Trophoblast cell (in vitro differentiated cells and primary cell): ENCODE results near the gene LUC7L2.

Experiments
- DNase-seq, 2 donors: peaks; one replicate each; pipeline ENCODE4 v3.0.0-alpha.2; 2016
- H2AFZ ChIP-seq: 2 replicates; pipeline ENCODE4 v1.6.1; 2013; ENCODE audit warnings: low read length, moderate library complexity, mild to moderate bottlenecking; ENCODE audit not compliant: insufficient read depth, poor library complexity
- H2AK5ac ChIP-seq: 2 replicates; pipeline ENCODE4 v1.6.1; 2013; ENCODE audit warnings: mild to moderate bottlenecking, low read length
- H2BK120ac ChIP-seq: 2 replicates; pipeline ENCODE4 v1.6.1; 2013; ENCODE audit warnings: low read length, mild to moderate bottlenecking, moderate library complexity; ENCODE audit not compliant: insufficient read depth, poor library complexity
- H2BK12ac ChIP-seq: 2 replicates; pipeline ENCODE4 v1.6.1; 2013; ENCODE audit warnings: mild to moderate bottlenecking, low read length, moderate library complexity
- H2BK5ac ChIP-seq: 2 replicates; pipeline ENCODE4 v1.6.1; 2013; ENCODE audit warnings: low read length, low read depth, moderate library complexity, mild to moderate bottlenecking; ENCODE audit not compliant: poor library complexity
- H3K14ac ChIP-seq: 2 replicates; pipeline ENCODE4 v1.6.1; 2013; ENCODE audit warnings: mild to moderate bottlenecking, low read length
- H3K18ac ChIP-seq: 2 replicates; pipeline ENCODE4 v1.6.1; 2013; ENCODE audit warnings: mild to moderate bottlenecking, low read length
- H3K23ac ChIP-seq: 2 replicates; pipeline ENCODE4 v1.6.1; 2013; ENCODE audit warnings: low read length
- H3K27ac ChIP-seq: 2 replicates; pipeline ENCODE4 v1.5.1; 2013; ENCODE audit warnings: low read depth, mild to moderate bottlenecking, inconsistent platforms, low read length, moderate library complexity
- H3K27me3 ChIP-seq: 2 replicates; pipeline ENCODE4 v1.6.1; 2013; ENCODE audit warnings: inconsistent platforms, mild to moderate bottlenecking, low read length, moderate library complexity; ENCODE audit not compliant: insufficient read depth
- H3K36me3 ChIP-seq, 2 experiments: 1 replicate in 1 of 2; 2 replicates in 1 of 2; pipeline ENCODE4 v1.6.1; 2013; ENCODE audit warnings: low read length in 2 of 2, mild to moderate bottlenecking in 2 of 2, moderate library complexity in 1 of 2; ENCODE audit not compliant: insufficient read depth in 2 of 2, control insufficient read depth in 1 of 2
- H3K4ac ChIP-seq: 2 replicates; pipeline ENCODE4 v1.6.1; 2013; ENCODE audit warnings: low read depth, mild to moderate bottlenecking, low read length, moderate library complexity
- H3K4me1 ChIP-seq, 2 experiments: 1 replicate in 1 of 2; 2 replicates in 1 of 2; pipeline ENCODE4 v1.6.1; 2013; ENCODE audit warnings: low read length in 2 of 2, mild to moderate bottlenecking in 2 of 2, moderate library complexity in 1 of 2; ENCODE audit not compliant: insufficient read depth in 2 of 2, control insufficient read depth in 1 of 2
- H3K4me2 ChIP-seq: 2 replicates; pipeline ENCODE4 v1.6.1; 2013; ENCODE audit warnings: inconsistent platforms, mild to moderate bottlenecking, low read length, moderate library complexity
- H3K4me3 ChIP-seq: 2 replicates; pipeline ENCODE4 v1.5.1; 2013; ENCODE audit warnings: mild to moderate bottlenecking, low read depth, low read length, inconsistent platforms
- H3K79me1 ChIP-seq: one replicate; pipeline ENCODE4 v1.6.1; 2013; ENCODE audit warnings: low read length
- H3K79me2 ChIP-seq: 2 replicates; pipeline ENCODE4 v1.6.1; 2013; ENCODE audit warnings: low read length, mild to moderate bottlenecking; ENCODE audit not compliant: control insufficient read depth, insufficient read depth, poor library complexity
- H3K9ac ChIP-seq: 2 replicates; pipeline ENCODE4 v1.6.1; 2013; ENCODE audit warnings: mild to moderate bottlenecking, low read length
- H3K9me3 ChIP-seq: 2 replicates; pipeline ENCODE4 v1.6.1; 2013; ENCODE audit warnings: low read depth, mild to moderate bottlenecking, control low read depth, inconsistent platforms, low read length; ENCODE audit not compliant: insufficient read depth
- H4K12ac ChIP-seq: 2 replicates; pipeline ENCODE4 v1.6.1; 2013; ENCODE audit warnings: low read depth, mild to moderate bottlenecking, low read length, moderate library complexity
- H4K8ac ChIP-seq: 2 replicates; pipeline ENCODE4 v1.6.1; 2013; ENCODE audit warnings: low read depth, mild to moderate bottlenecking, low read length, moderate library complexity
- H4K91ac ChIP-seq: one replicate; pipeline ENCODE4 v1.6.1; 2013; ENCODE audit warnings: low read depth, mild to moderate bottlenecking, low read length, moderate library complexity
- WGBS: extraction: QIAGEN DNeasy Blood & Tissue Kit; methylation state at CpG from one replicate; pipeline ENCODE4 v1.1.7; 2013; ENCODE audit warnings: missing lambda C conversion rate; ENCODE audit not compliant: insufficient read length, insufficient coverage; ENCODE audit errors: extremely low coverage; 5-methylcytosine and 5-hydroxymethylcytosine counted together

LUC7L2 gene

DNA sequence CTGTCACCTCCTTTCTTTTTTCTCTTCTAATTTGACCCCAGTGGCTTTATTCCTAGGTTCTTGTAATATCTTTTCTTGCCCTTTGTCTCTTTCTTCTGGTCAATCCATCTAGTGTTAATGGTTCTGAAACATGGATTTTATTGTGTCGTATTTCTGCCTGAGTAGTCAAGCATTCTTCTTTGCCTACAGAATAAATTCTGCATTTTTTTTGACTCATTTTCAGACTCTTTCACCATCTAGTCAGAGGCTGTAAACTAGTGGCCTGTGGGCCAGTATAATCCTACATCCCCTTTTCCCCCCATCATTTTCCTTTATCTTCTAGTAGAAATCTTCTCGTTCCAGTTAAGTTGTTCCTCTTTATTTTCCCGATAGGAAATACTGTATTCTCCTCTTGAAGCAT, 29.4 kb downstream of the LUC7L2 start:
- H4K91ac ChIP-seq: no peak overlapping the region
- no peak overlapping the region for H2BK12ac ChIP-seq
- no peaks in the 10 kb centered on the region for H3K9me3 ChIP-seq
- H3K36me3 ChIP-seq: peaks cover 10 to 14% of the 10 kb centered on the region in 2 experiments
- H3K4ac ChIP-seq: no peak overlapping the region
- no peak overlapping the region for H2AK5ac ChIP-seq
- DNase-seq: no peak
- no peak overlapping the region for H3K18ac ChIP-seq
- no peak overlapping the region for H3K9ac ChIP-seq
- no peak overlapping the region for H4K8ac ChIP-seq
- H4K12ac ChIP-seq: no peak overlapping the region
- no peak overlapping the region for H2BK120ac ChIP-seq
- H3K23ac ChIP-seq: no peak overlapping the region
- H3K79me1 ChIP-seq: no peaks in the 10 kb centered on the region
- no peak overlapping the region for H2BK5ac ChIP-seq
- no peaks in the 10 kb centered on the region for H3K4me1 ChIP-seq
- H3K27me3 ChIP-seq: no peaks in the 10 kb centered on the region
- no peak overlapping the region for H3K27ac ChIP-seq
- H3K4me3 ChIP-seq: no peak overlapping the region
- WGBS: no CpG with 5 or more reads among the region's 3 CpGs
- H3K14ac ChIP-seq: no peak overlapping the region
- no peak overlapping the region for H3K4me2 ChIP-seq
- no peaks in the 10 kb centered on the region for H3K79me2 ChIP-seq
- no peak overlapping the region for H2AFZ ChIP-seq

DNA sequence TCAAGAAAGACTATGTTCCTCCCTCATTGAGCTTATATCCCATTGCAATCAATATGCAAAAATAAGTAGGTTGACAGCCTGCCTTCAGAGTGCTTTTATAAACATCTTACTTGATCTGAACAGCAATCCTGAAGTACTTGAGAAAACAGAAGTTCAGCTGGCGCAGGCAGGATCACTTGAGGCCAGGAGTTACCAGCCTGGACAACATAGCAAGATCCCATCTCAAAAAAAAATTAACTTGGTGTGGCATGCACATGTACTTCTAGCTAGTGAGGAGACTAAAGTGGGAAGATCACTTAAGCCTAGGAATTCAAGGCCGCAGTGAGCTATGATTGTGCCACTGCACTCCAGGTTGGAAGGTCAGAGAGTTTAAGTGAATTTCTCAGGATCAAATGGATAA, 30.1 kb downstream of the LUC7L2 start:
- DNase-seq: no peak
- H2BK5ac ChIP-seq: no peak overlapping the region
- no peak overlapping the region for H4K12ac ChIP-seq
- H3K23ac ChIP-seq: no peak overlapping the region
- no peak overlapping the region for H4K91ac ChIP-seq
- H4K8ac ChIP-seq: no peak overlapping the region
- no peaks in the 10 kb centered on the region for H3K79me1 ChIP-seq
- H3K4me1 ChIP-seq: no peaks in the 10 kb centered on the region
- H3K79me2 ChIP-seq: no peaks in the 10 kb centered on the region
- peaks cover 6 to 14% of the 10 kb centered on the region in 2 experiments for H3K36me3 ChIP-seq
- H2AK5ac ChIP-seq: no peak overlapping the region
- no peaks in the 10 kb centered on the region for H3K27me3 ChIP-seq
- H3K4me3 ChIP-seq: no peak overlapping the region
- H2BK120ac ChIP-seq: no peak overlapping the region
- H3K18ac ChIP-seq: no peak overlapping the region
- H2BK12ac ChIP-seq: no peak overlapping the region
- H3K27ac ChIP-seq: no peak overlapping the region
- H3K4me2 ChIP-seq: no peak overlapping the region
- H3K4ac ChIP-seq: peak overlapping the region; percentile 62
- WGBS: no CpG with 5 or more reads among the region's 2 CpGs
- H3K14ac ChIP-seq: no peak overlapping the region
- H3K9me3 ChIP-seq: no peaks in the 10 kb centered on the region
- H2AFZ ChIP-seq: no peak overlapping the region
- H3K9ac ChIP-seq: no peak overlapping the region

DNA sequence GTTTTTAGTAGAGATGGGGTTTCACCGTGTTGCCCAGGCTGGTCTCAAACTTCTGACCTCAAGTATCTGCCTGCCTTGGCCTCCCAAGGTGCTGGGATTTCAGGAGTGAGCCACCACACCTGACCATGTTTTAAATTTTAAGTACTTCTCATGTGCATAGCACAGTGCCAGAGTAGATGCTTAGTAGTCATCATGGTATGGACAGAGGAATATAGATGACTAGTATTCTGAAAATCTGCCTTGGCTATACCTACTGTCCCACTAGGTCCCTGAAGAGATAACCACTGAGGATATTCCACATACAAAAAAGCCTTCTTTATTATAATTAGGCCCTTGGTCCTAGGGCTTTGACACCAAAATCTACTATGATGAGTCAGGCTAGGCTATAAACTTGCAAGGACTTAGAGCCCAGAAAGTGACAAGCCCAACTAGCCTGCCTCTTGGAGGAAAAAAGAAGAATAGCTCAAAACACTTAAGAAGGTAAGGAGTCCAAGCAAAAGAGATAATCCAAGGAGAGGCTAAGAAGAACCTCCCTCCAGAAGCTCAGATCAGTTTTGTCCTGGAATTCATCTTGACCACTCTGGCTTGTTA, 34.0 kb downstream of the LUC7L2 start:
- H4K12ac ChIP-seq: no peak overlapping the region
- peaks cover 5 to 6% of the 10 kb centered on the region in 2 experiments for H3K36me3 ChIP-seq
- H3K9me3 ChIP-seq: no peaks in the 10 kb centered on the region
- no peak overlapping the region for H2AK5ac ChIP-seq
- H3K79me2 ChIP-seq: peaks cover 2% of the 10 kb centered on the region
- H3K79me1 ChIP-seq: no peaks in the 10 kb centered on the region
- no peak overlapping the region for H3K27ac ChIP-seq
- H2BK5ac ChIP-seq: no peak overlapping the region
- H3K4me3 ChIP-seq: no peak overlapping the region
- H4K8ac ChIP-seq: no peak overlapping the region
- no peak overlapping the region for H3K9ac ChIP-seq
- no peak overlapping the region for H3K23ac ChIP-seq
- WGBS: no CpG with 5 or more reads among the region's 1 CpG
- H2BK12ac ChIP-seq: no peak overlapping the region
- H2BK120ac ChIP-seq: no peak overlapping the region
- no peak overlapping the region for H4K91ac ChIP-seq
- no peaks in the 10 kb centered on the region for H3K4me1 ChIP-seq
- no peak overlapping the region for H3K14ac ChIP-seq
- DNase-seq: no peak
- H2AFZ ChIP-seq: no peak overlapping the region
- no peak overlapping the region for H3K4me2 ChIP-seq
- H3K18ac ChIP-seq: no peak overlapping the region
- no peak overlapping the region for H3K4ac ChIP-seq
- no peaks in the 10 kb centered on the region for H3K27me3 ChIP-seq

DNA sequence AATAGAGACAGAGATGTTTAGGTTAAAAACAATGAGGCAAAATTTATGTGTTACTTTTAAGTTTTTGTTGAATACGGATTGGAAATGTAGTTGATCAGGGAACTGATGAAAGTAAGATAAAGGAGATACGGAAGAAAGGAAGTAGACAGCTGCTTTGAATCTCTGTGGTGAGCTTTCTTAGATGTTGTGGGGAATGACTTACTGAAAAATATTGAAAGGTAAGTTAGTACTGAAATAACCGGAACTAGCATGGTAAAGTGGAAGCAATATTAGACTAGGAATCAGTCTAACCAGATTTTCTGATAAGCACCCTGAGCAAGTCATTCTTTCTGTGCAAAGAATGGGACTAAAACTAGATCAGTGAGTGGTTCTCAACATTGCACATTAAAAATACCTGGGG, 34.8 kb downstream of the LUC7L2 start:
- Histone ChIP-seq H3K4me2 (no peak overlapping the region), H2BK5ac (no peak overlapping the region), H2AFZ (no peak overlapping the region), H3K36me3 (peaks cover 8% of the 10 kb centered on the region in 2 experiments), H4K91ac (no peak overlapping the region), H3K9ac (no peak overlapping the region), H3K23ac (no peak overlapping the region), H3K14ac (no peak overlapping the region), H3K79me2 (peaks cover 2% of the 10 kb centered on the region), H3K27me3 (no peaks in the 10 kb centered on the region), H4K8ac (no peak overlapping the region), H3K18ac (no peak overlapping the region), H2BK120ac (no peak overlapping the region), H3K79me1 (no peaks in the 10 kb centered on the region), H2BK12ac (no peak overlapping the region), H3K4ac (no peak overlapping the region), H3K4me1 (no peaks in the 10 kb centered on the region), H3K27ac (no peak overlapping the region), H2AK5ac (no peak overlapping the region), H3K9me3 (no peaks in the 10 kb centered on the region), H4K12ac (no peak overlapping the region), H3K4me3 (no peak overlapping the region)
- 100% methylated on average over 2 of the region's 3 CpGs for WGBS
- DNase-seq: no peak
